HL-60 (cell line): ENCODE measurements around the gene CCL11.

Experiments
- GABPA ChIP-seq: IDR thresholded peaks from 2 replicates; pipeline ENCODE4 v1.6.1; 2012; ENCODE audit warnings: low read depth
- POLR2AphosphoS5 ChIP-seq: IDR thresholded peaks from 2 replicates; pipeline ENCODE4 v1.6.1; 2012; ENCODE audit warnings: low read depth
- REST ChIP-seq: IDR thresholded peaks from 2 replicates; pipeline ENCODE4 v1.6.1; 2012; ENCODE audit warnings: low read depth; ENCODE audit not compliant: insufficient replicate concordance
- SPI1 ChIP-seq: IDR thresholded peaks from 2 replicates; pipeline ENCODE4 v1.6.1; 2012; ENCODE audit warnings: low read depth, mild to moderate bottlenecking, borderline replicate concordance
- TF ChIP-seq, protein P1 (sequence below): IDR thresholded peaks from one replicate; pipeline ENCODE4 v1.5.1; 2011; ENCODE audit warnings: low read length, control low read depth, inconsistent platforms; ENCODE audit not compliant: insufficient read depth

DNA sequence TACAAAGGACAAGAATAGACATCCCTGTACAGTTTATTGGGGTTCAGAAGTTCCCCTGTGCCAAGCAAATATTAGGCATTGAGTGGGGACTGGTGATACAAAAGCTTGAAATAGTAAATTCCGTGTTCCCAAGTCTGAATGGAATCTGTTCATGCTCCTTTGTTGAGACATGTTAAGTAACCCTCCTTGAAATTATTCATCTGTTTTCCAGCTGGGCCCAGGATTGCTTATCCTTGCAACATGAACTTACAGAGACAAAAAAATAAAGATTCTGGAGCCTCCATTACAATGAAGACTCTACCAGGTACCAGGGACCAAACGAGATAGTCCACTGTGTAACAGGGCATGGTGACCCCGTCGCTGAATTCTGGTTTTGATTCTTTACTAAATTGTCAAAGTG is 27.6 kb downstream of the CCL11 start:
- TF ChIP-seq, protein P1, sequence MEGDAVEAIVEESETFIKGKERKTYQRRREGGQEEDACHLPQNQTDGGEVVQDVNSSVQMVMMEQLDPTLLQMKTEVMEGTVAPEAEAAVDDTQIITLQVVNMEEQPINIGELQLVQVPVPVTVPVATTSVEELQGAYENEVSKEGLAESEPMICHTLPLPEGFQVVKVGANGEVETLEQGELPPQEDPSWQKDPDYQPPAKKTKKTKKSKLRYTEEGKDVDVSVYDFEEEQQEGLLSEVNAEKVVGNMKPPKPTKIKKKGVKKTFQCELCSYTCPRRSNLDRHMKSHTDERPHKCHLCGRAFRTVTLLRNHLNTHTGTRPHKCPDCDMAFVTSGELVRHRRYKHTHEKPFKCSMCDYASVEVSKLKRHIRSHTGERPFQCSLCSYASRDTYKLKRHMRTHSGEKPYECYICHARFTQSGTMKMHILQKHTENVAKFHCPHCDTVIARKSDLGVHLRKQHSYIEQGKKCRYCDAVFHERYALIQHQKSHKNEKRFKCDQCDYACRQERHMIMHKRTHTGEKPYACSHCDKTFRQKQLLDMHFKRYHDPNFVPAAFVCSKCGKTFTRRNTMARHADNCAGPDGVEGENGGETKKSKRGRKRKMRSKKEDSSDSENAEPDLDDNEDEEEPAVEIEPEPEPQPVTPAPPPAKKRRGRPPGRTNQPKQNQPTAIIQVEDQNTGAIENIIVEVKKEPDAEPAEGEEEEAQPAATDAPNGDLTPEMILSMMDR = no peak
- TF ChIP-seq GABPA (no peak), REST (no peak), POLR2AphosphoS5 (no peak), SPI1 (no peak)
